GM23248 (cell line): ENCODE measurements around the gene NCAM1. TPM values are rescaled to one million over a fixed set of nuclear protein-coding genes. Genes with fewer than 3 reads are reported as not detected.

Experiments used
- DNase-seq: peaks from one replicate; pipeline ENCODE4 v3.0.0-alpha.2; 2015
- H2AFZ ChIP-seq: fragments of 200-600 bp; sonication (generic); 2 replicates; pipeline ENCODE4 v1.6.1; 2016; ENCODE audit warnings: antibody characterized with exemption
- H3F3A ChIP-seq: fragments of 200-600 bp; sonication (generic); 2 replicates; pipeline ENCODE4 v1.6.1; 2016; ENCODE audit warnings: mild to moderate bottlenecking, antibody characterized with exemption, mixed run types; ENCODE audit not compliant: insufficient read depth
- H3K27ac ChIP-seq: fragments of 200-600 bp; sonication (generic); 2 replicates; pipeline ENCODE4 v1.5.1; 2016; ENCODE audit warnings: mild to moderate bottlenecking
- H3K27me3 ChIP-seq: fragments of 200-600 bp; sonication (generic); replicated peaks from 2 replicates; pipeline ENCODE4 v1.6.1; 2016; ENCODE audit warnings: mild to moderate bottlenecking; ENCODE audit not compliant: insufficient read depth
- H3K36me3 ChIP-seq: fragments of 200-600 bp; sonication (generic); 2 replicates; pipeline ENCODE4 v1.6.1; 2016; ENCODE audit warnings: low read depth, mild to moderate bottlenecking
- H3K4me1 ChIP-seq: fragments of 200-600 bp; sonication (generic); 2 replicates; pipeline ENCODE4 v1.6.1; 2016; ENCODE audit warnings: mild to moderate bottlenecking; ENCODE audit not compliant: insufficient read depth
- H3K4me2 ChIP-seq: fragments of 200-600 bp; sonication (generic); one replicate; pipeline ENCODE4 v1.6.1; 2016; ENCODE audit warnings: mild to moderate bottlenecking; ENCODE audit not compliant: unreplicated experiment
- H3K4me3 ChIP-seq: fragments of 200-600 bp; sonication (generic); 2 replicates; pipeline ENCODE4 v1.5.1; 2016; ENCODE audit warnings: mild to moderate bottlenecking
- H3K79me2 ChIP-seq: fragments of 200-600 bp; sonication (generic); 2 replicates; pipeline ENCODE4 v1.6.1; 2016; ENCODE audit warnings: mild to moderate bottlenecking; ENCODE audit not compliant: insufficient read depth
- H3K9ac ChIP-seq: fragments of 200-600 bp; sonication (generic); 2 replicates; pipeline ENCODE4 v1.6.1; 2016; ENCODE audit warnings: mild to moderate bottlenecking
- H3K9me2 ChIP-seq: fragments of 200-600 bp; sonication (generic); 2 replicates; pipeline ENCODE4 v1.6.1; 2016; ENCODE audit warnings: mixed run types, mild to moderate bottlenecking, moderate library complexity; ENCODE audit not compliant: insufficient read depth
- H3K9me3 ChIP-seq: fragments of 200-600 bp; sonication (generic); one replicate; pipeline ENCODE4 v1.6.1; 2017; ENCODE audit warnings: low read depth
- H4K20me1 ChIP-seq: fragments of 200-600 bp; sonication (generic); 2 replicates; pipeline ENCODE4 v1.6.0; 2016; ENCODE audit not compliant: insufficient read depth
- EZH2 ChIP-seq: fragments of 200-600 bp; sonication (generic); IDR thresholded peaks from 2 replicates; pipeline ENCODE4 v1.6.1; 2018; ENCODE audit warnings: antibody characterized with exemption, mild to moderate bottlenecking; ENCODE audit not compliant: insufficient read depth, poor library complexity, severe bottlenecking
- EZH2phosphoT487 ChIP-seq: fragments of 200-600 bp; sonication (generic); IDR thresholded peaks from 2 replicates; pipeline ENCODE4 v1.6.1; 2018; ENCODE audit warnings: antibody characterized with exemption, moderate library complexity, mild to moderate bottlenecking, low read depth; ENCODE audit not compliant: insufficient read depth
- WGBS, 2 experiments: methylation state at CpG; one replicate each; pipeline ENCODE4 v1.1.6; 2015 to 2017; ENCODE audit warnings: low lambda C conversion rate in 2 of 2, low coverage in 1 of 2; ENCODE audit errors: missing lambda C conversion rate in 2 of 2; 5-methylcytosine and 5-hydroxymethylcytosine counted together
- in situ Hi-C: fragments of 300-500 bp; cut with MboI; formaldehyde crosslinking; loops from 2 replicates; pipeline ENCODE4 v1.15.0; 2020
- polyA plus RNA-seq: library from polyadenylated mRNA; unstranded; fragments of >200 nt; fragmentation: Nextera tagmentation; extraction: Ambion mirVana; gene quantifications from 2 replicates; pipeline ENCODE4 v1.2.1, GENCODE V29; 2016
- total RNA-seq: library from RNA; depleted of rRNA; stranded (reverse); fragments of >200 nt; shearing (Covaris generic); gene quantifications from 2 replicates; pipeline ENCODE4 v1.2.3, GENCODE V29; 2014

Gene NCAM1
- total and polyA plus RNA-seq, 2 experiments from 2014 or later = 1.5 to 1.8 TPM

- no peak overlapping the region for H3K4me3 ChIP-seq
- no peak overlapping the region for H3K4me2 ChIP-seq
- no peak overlapping the region for H3K27ac ChIP-seq
- H3K9ac ChIP-seq = no peak overlapping the region
- H3K9me2 ChIP-seq = no peaks in the 10 kb centered on the region
- 66 to 73% methylated on average over 3 of the region's 3 CpGs for WGBS, 2 experiments
- H3F3A ChIP-seq = no peaks in the 10 kb centered on the region
- H3K4me1 ChIP-seq = no peaks in the 10 kb centered on the region
- in situ Hi-C loops = no loop called here
- TF ChIP-seq EZH2 (no peak), EZH2phosphoT487 (no peak)
- no peaks in the 10 kb centered on the region; the same call in 1 of the 2 replicates for H3K27me3 ChIP-seq
- no peaks in the 10 kb centered on the region for H3K9me3 ChIP-seq
- DNase-seq = no peak
- H4K20me1 ChIP-seq = no peaks in the 10 kb centered on the region
- no peak overlapping the region for H2AFZ ChIP-seq
- H3K36me3 ChIP-seq = no peaks in the 10 kb centered on the region
- H3K79me2 ChIP-seq = no peaks in the 10 kb centered on the region
Measured at GRCh38 chr11:113085446-113085845, 124.2 kb downstream of the NCAM1 start.

DNA sequence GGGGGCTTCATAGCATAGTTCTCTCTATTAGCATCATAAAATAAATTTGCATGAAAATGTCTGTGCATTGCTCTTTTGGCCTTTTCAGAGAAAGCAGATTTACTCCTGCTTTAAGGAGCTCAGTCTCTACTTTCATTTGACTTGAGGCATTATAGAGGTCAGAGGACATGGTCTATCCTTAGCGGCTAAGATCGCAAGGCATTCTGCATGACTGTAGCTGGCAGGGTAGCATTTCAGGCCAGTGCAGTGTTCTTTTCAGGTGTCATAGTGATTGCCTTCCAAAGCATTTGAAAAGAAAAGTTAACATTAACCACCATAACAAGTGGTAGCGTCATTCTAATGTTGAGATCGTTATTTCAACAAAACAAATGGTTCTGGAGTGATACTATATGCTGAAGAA, 126.5 kb downstream of the NCAM1 start:
- H3K4me3 ChIP-seq = no peak overlapping the region
- no peaks in the 10 kb centered on the region for H3K79me2 ChIP-seq
- no peaks in the 10 kb centered on the region for H3K4me1 ChIP-seq
- H3K9me2 ChIP-seq = no peaks in the 10 kb centered on the region
- no peak for DNase-seq
- TF ChIP-seq EZH2phosphoT487 (no peak), EZH2 (no peak)
- no peak overlapping the region for H2AFZ ChIP-seq
- 72 to 76% methylated on average over 4 of the region's 4 CpGs for WGBS, 2 experiments
- H3K9me3 ChIP-seq = no peaks in the 10 kb centered on the region
- no peaks in the 10 kb centered on the region for H3F3A ChIP-seq
- no peak overlapping the region for H3K9ac ChIP-seq
- in situ Hi-C loops = no loop called here
- H3K36me3 ChIP-seq = no peaks in the 10 kb centered on the region
- H3K27me3 ChIP-seq = no peaks in the 10 kb centered on the region; the same call in none of the 2 replicates
- H3K27ac ChIP-seq = no peak overlapping the region
- no peak overlapping the region for H3K4me2 ChIP-seq
- H4K20me1 ChIP-seq = no peaks in the 10 kb centered on the region

- Histone ChIP-seq H3K9me3 (no peaks in the 10 kb centered on the region), H3F3A (no peaks in the 10 kb centered on the region), H3K9ac (no peak overlapping the region), H3K4me3 (no peak overlapping the region), H3K79me2 (no peaks in the 10 kb centered on the region), H3K27me3 (no peaks in the 10 kb centered on the region; the same call in none of the 2 replicates), H3K9me2 (no peaks in the 10 kb centered on the region), H3K4me1 (no peaks in the 10 kb centered on the region), H2AFZ (no peak overlapping the region), H3K27ac (no peak overlapping the region), H3K4me2 (no peak overlapping the region), H4K20me1 (no peaks in the 10 kb centered on the region), H3K36me3 (no peaks in the 10 kb centered on the region)
- WGBS, 2 experiments = 52 to 59% methylated on average over 4 of the region's 4 CpGs
- in situ Hi-C loops = no loop called here
- DNase-seq = no peak
- TF ChIP-seq EZH2 (no peak), EZH2phosphoT487 (no peak)
Measured at GRCh38 chr11:113090716-113091480, 129.7 kb downstream of the NCAM1 start.

GRCh38 chr11:113091481-113091780, 130.2 kb downstream of the NCAM1 start:
- Histone ChIP-seq H3K27me3 (no peaks in the 10 kb centered on the region; the same call in none of the 2 replicates), H3K79me2 (no peaks in the 10 kb centered on the region), H3K4me3 (no peak overlapping the region), H3K9ac (no peak overlapping the region), H3K36me3 (no peaks in the 10 kb centered on the region), H3K9me3 (no peaks in the 10 kb centered on the region), H4K20me1 (no peaks in the 10 kb centered on the region), H3F3A (no peaks in the 10 kb centered on the region), H3K27ac (no peak overlapping the region), H2AFZ (no peak overlapping the region), H3K9me2 (no peaks in the 10 kb centered on the region), H3K4me2 (no peak overlapping the region), H3K4me1 (no peaks in the 10 kb centered on the region)
- TF ChIP-seq EZH2 (no peak), EZH2phosphoT487 (no peak)
- in situ Hi-C loops = no loop called here
- DNase-seq = peak; percentile 5
- WGBS, 2 experiments = 30 to 56% methylated on average over 1 of the region's 1 CpG

GRCh38 chr11:113096648-113097047, 135.4 kb downstream of the NCAM1 start:
- WGBS, 2 experiments = 33 to 40% methylated on average over 1 of the region's 1 CpG
- H3K79me2 ChIP-seq = no peaks in the 10 kb centered on the region
- in situ Hi-C loops = no loop called here

More at GRCh38 chr11:113096648-113097047, 135.4 kb downstream of the NCAM1 start:
- Histone ChIP-seq H3K4me2 (no peak overlapping the region), H3K9ac (no peak overlapping the region), H3K9me3 (no peaks in the 10 kb centered on the region), H3F3A (no peaks in the 10 kb centered on the region), H3K36me3 (no peaks in the 10 kb centered on the region), H3K27ac (no peak overlapping the region), H3K4me1 (no peaks in the 10 kb centered on the region), H4K20me1 (no peaks in the 10 kb centered on the region), H2AFZ (no peak overlapping the region), H3K27me3 (no peaks in the 10 kb centered on the region; the same call in 1 of the 2 replicates), H3K4me3 (no peak overlapping the region), H3K9me2 (no peaks in the 10 kb centered on the region)
- TF ChIP-seq EZH2 = no peak
- TF ChIP-seq EZH2phosphoT487 = no peak
- no peak for DNase-seq
